Fibroblast of pulmonary artery (primary cell): ENCODE results near the gene WASF3.

Source experiments
- DNase-seq: peaks from one replicate; pipeline ENCODE4 v3.0.0-alpha.2; 2010; ENCODE audit warnings: low read depth
- H3K4me3 ChIP-seq: replicated peaks from 2 replicates; pipeline ENCODE4 v1.5.1; 2011; ENCODE audit warnings: low read depth, mild to moderate bottlenecking, control low read depth, low read length, moderate library complexity
- CTCF ChIP-seq: IDR thresholded peaks from 2 replicates; pipeline ENCODE4 v1.5.1; 2011; ENCODE audit warnings: mild to moderate bottlenecking, control low read depth, low read length, inconsistent platforms; ENCODE audit errors: missing control alignments

Gene WASF3

GRCh38 chr13:26708007-26708297 lies 150.5 kb downstream of the WASF3 start:
- no peak for DNase-seq
- no peak overlapping the region for H3K4me3 ChIP-seq
- no peak for TF ChIP-seq CTCF

GRCh38 chr13:26709461-26709860 lies 152.0 kb downstream of the WASF3 start:
- no peak for DNase-seq
- no peak for TF ChIP-seq CTCF
- no peak overlapping the region for H3K4me3 ChIP-seq

- H3K4me3 ChIP-seq = no peak overlapping the region
- no peak for DNase-seq
- TF ChIP-seq CTCF = no peak
Observed at GRCh38 chr13:26710166-26710565, 152.7 kb downstream of the WASF3 start.

- H3K4me3 ChIP-seq = no peak overlapping the region
- DNase-seq = no peak
- TF ChIP-seq CTCF = no peak
Observed at GRCh38 chr13:26711211-26711610, 153.7 kb downstream of the WASF3 start.

- TF ChIP-seq CTCF = no peak
- H3K4me3 ChIP-seq = no peak overlapping the region
- DNase-seq = no peak
Observed at GRCh38 chr13:26713341-26713740, 155.9 kb downstream of the WASF3 start.

- TF ChIP-seq CTCF = no peak
- no peak overlapping the region for H3K4me3 ChIP-seq
- DNase-seq = no peak
Observed at GRCh38 chr13:26716984-26717383, 159.5 kb downstream of the WASF3 start.

GRCh38 chr13:26718146-26718545 lies 160.7 kb downstream of the WASF3 start:
- no peak for DNase-seq
- H3K4me3 ChIP-seq = no peak overlapping the region
- no peak for TF ChIP-seq CTCF
